GM12878 (cell line): ENCODE measurements around the gene MEGF11. TPM values are rescaled to one million over a fixed set of nuclear protein-coding genes. Genes with fewer than 3 reads are reported as not detected.

Source experiments
- CBFB ChIP-seq: IDR thresholded peaks from 2 replicates; pipeline ENCODE4 v1.6.1; 2016; ENCODE audit warnings: antibody characterized with exemption, low read depth
- CEBPB ChIP-seq, 2 experiments: fragments of 150-350 bp in 1 of 2; IDR thresholded peaks; 2 replicates each; pipeline ENCODE4 v1.6.1; 2012 to 2014; ENCODE audit warnings: low read depth in 2 of 2, low read length in 2 of 2, borderline replicate concordance in 1 of 2, inconsistent platforms in 1 of 2
- CHD1 ChIP-seq: IDR thresholded peaks from 2 replicates; pipeline ENCODE4 v1.6.1; 2012; ENCODE audit warnings: low read depth, low read length, improper control_type of control experiment
- EED ChIP-seq: sonication (generic); IDR thresholded peaks from 2 replicates; pipeline ENCODE4 v1.6.1; 2016; ENCODE audit warnings: antibody characterized with exemption, low read depth
- HDAC2 ChIP-seq: fragments of 200-600 bp; sonication (generic); IDR thresholded peaks from 2 replicates; pipeline ENCODE4 v1.6.1; 2017
- MYC ChIP-seq: IDR thresholded peaks from 2 replicates; pipeline ENCODE4 v1.6.1; 2011; ENCODE audit warnings: mild to moderate bottlenecking, low read length, moderate library complexity, inconsistent platforms; ENCODE audit not compliant: insufficient read depth, insufficient replicate concordance, insufficient read length, severe bottlenecking
- NFXL1 ChIP-seq: fragments of 450-650 bp; IDR thresholded peaks from 2 replicates; pipeline ENCODE4 v1.6.1; 2017; ENCODE audit warnings: antibody characterized with exemption, mild to moderate bottlenecking, borderline replicate concordance
- NR2C2 ChIP-seq: IDR thresholded peaks from 2 replicates; pipeline ENCODE4 v1.6.1; 2011; ENCODE audit warnings: borderline replicate concordance, low read depth; ENCODE audit not compliant: control insufficient read depth, insufficient read length
- POLR2AphosphoS2 ChIP-seq: IDR thresholded peaks from 2 replicates; pipeline ENCODE4 v1.6.1; 2011; ENCODE audit warnings: low read depth, mild to moderate bottlenecking, low read length, improper control_type of control experiment, moderate library complexity
- RAD51 ChIP-seq: fragments of 450-650 bp; IDR thresholded peaks from 2 replicates; pipeline ENCODE4 v1.6.1; 2016; ENCODE audit warnings: moderate library complexity, mild to moderate bottlenecking, inconsistent platforms
- RCOR1 ChIP-seq: conservative IDR thresholded peaks from 2 replicates; pipeline ENCODE4 v1.6.1; 2012; ENCODE audit warnings: low read depth, low read length, improper control_type of control experiment
- SMAD1 ChIP-seq: fragments of 450-650 bp; IDR thresholded peaks from 2 replicates; pipeline ENCODE4 v1.6.1; 2018; ENCODE audit warnings: mild to moderate bottlenecking, low read depth; ENCODE audit not compliant: partially characterized antibody
- ZNF274 ChIP-seq: IDR thresholded peaks from one replicate; pipeline ENCODE4 v1.8.0; 2011; ENCODE audit not compliant: insufficient read length, insufficient read depth
- polyA plus RNA-seq, 11 experiments: library from polyadenylated mRNA; depleted of rRNA in 4 of 11; unstranded in 6 of 11; stranded (reverse) in 5 of 11; fragments of >200 nt; fragmentation: Nextera tagmentation in 4 of 11; fragmentation: Illumina TruSeq in 1 of 11; extraction: Ambion mirVana in 4 of 11; extraction: Trizol in 1 of 11; gene quantifications; 1 replicate in 1 of 11; 2 replicates in 10 of 11; pipeline versions ENCODE4 v1.2.1 to v1.2.3, GENCODE V29; 2011 to 2016; ENCODE audit warnings: inconsistent platforms in 2 of 11, missing spikeins in 2 of 11, low read depth in 1 of 11
- total RNA-seq, 4 experiments: library from RNA; depleted of rRNA in 3 of 4; stranded (reverse); fragments of >200 nt in 3 of 4; fragmentation: Illumina TruSeq in 1 of 4; extraction: Trizol in 1 of 4; gene quantifications; 2 replicates each; pipeline versions ENCODE4 v1.2.1 to v1.2.3, GENCODE V29; 2013 to 2021
- TF ChIP-seq, protein P1 (sequence below): IDR thresholded peaks from 2 replicates; pipeline ENCODE4 v1.6.1; 2012; ENCODE audit warnings: improper control_type of control experiment, low read depth, low read length; ENCODE audit not compliant: insufficient replicate concordance
- TF ChIP-seq, protein P2 (sequence below): IDR thresholded peaks from 2 replicates; pipeline ENCODE4 v1.6.1; 2011; ENCODE audit warnings: low read depth, mild to moderate bottlenecking, low read length, moderate library complexity, borderline replicate concordance; ENCODE audit errors: extremely low read depth
- TF ChIP-seq, protein P3 (sequence below): IDR thresholded peaks from 2 replicates; pipeline ENCODE4 v1.6.1; 2011; ENCODE audit warnings: mild to moderate bottlenecking, low read depth, low read length, moderate library complexity; ENCODE audit not compliant: insufficient replicate concordance

MEGF11 gene
- total and polyA plus RNA-seq, 10 of the 15 experiments (the other 5 are each of a cell fraction or from before 2014, with no cell fraction given), result 0.03 to 1.7 (median 0.49) TPM

DNA sequence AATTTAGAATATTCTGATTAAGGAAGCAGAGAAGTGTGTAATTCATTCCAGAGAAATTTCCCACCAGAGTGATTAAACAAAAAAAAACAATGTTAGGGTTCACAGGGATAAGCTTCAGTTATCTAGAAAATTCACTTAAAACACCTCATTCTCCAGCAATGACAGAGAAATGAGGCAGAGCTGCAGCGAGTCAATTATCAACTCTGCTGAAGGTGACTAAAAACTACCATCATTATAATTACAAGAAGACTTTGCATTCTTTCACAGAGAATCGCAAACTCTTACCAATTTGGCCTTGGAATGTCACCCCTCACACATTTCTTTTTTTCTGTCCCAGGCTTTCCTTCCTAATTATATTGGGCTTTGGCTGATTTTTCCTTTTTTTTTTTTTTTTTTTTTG, 267.1 kb downstream of the MEGF11 start (continued):
- TF ChIP-seq, protein P1, sequence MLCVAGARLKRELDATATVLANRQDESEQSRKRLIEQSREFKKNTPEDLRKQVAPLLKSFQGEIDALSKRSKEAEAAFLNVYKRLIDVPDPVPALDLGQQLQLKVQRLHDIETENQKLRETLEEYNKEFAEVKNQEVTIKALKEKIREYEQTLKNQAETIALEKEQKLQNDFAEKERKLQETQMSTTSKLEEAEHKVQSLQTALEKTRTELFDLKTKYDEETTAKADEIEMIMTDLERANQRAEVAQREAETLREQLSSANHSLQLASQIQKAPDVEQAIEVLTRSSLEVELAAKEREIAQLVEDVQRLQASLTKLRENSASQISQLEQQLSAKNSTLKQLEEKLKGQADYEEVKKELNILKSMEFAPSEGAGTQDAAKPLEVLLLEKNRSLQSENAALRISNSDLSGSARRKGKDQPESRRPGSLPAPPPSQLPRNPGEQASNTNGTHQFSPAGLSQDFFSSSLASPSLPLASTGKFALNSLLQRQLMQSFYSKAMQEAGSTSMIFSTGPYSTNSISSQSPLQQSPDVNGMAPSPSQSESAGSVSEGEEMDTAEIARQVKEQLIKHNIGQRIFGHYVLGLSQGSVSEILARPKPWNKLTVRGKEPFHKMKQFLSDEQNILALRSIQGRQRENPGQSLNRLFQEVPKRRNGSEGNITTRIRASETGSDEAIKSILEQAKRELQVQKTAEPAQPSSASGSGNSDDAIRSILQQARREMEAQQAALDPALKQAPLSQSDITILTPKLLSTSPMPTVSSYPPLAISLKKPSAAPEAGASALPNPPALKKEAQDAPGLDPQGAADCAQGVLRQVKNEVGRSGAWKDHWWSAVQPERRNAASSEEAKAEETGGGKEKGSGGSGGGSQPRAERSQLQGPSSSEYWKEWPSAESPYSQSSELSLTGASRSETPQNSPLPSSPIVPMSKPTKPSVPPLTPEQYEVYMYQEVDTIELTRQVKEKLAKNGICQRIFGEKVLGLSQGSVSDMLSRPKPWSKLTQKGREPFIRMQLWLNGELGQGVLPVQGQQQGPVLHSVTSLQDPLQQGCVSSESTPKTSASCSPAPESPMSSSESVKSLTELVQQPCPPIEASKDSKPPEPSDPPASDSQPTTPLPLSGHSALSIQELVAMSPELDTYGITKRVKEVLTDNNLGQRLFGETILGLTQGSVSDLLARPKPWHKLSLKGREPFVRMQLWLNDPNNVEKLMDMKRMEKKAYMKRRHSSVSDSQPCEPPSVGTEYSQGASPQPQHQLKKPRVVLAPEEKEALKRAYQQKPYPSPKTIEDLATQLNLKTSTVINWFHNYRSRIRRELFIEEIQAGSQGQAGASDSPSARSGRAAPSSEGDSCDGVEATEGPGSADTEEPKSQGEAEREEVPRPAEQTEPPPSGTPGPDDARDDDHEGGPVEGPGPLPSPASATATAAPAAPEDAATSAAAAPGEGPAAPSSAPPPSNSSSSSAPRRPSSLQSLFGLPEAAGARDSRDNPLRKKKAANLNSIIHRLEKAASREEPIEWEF, result no peak
- TF ChIP-seq CEBPB (IDR thresholded peaks at IDR 0.05; ENCODE audit: borderline replicate concordance in 1 of 2, low read depth in 2 of 2, low read length in 2 of 2) (no peak), NR2C2 (no peak), SMAD1 (no peak), HDAC2 (no peak), CHD1 (no peak), POLR2AphosphoS2 (no peak), ZNF274 (no peak), CBFB (no peak), RAD51 (no peak), MYC (no peak), EED (no peak), NFXL1 (no peak), RCOR1 (no peak)
- TF ChIP-seq, protein P2, sequence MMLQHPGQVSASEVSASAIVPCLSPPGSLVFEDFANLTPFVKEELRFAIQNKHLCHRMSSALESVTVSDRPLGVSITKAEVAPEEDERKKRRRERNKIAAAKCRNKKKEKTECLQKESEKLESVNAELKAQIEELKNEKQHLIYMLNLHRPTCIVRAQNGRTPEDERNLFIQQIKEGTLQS, result no peak
- TF ChIP-seq, protein P3, sequence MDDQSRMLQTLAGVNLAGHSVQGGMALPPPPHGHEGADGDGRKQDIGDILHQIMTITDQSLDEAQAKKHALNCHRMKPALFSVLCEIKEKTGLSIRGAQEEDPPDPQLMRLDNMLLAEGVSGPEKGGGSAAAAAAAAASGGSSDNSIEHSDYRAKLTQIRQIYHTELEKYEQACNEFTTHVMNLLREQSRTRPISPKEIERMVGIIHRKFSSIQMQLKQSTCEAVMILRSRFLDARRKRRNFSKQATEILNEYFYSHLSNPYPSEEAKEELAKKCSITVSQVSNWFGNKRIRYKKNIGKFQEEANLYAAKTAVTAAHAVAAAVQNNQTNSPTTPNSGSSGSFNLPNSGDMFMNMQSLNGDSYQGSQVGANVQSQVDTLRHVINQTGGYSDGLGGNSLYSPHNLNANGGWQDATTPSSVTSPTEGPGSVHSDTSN, result no peak
